ENCODE measurements around the gene STT3B. TPM values are rescaled to one million over a fixed set of nuclear protein-coding genes. Genes with fewer than 3 reads are reported as not detected.

The STT3B gene
- total RNA-seq, 1 experiment from 2014 or later = 105 TPM

- H3K27me3 ChIP-seq (ENCODE audit: control insufficient read depth, insufficient read depth, low read length) = no peaks in the 10 kb centered on the region
- intact Hi-C loops (cut with micrococcal nuclease; ENCODE audit: unreplicated experiment) = no loop called here
- no peak overlapping the region for H3K4me3 ChIP-seq (ENCODE audit: low read depth in 2 of 2, low read length in 2 of 2)
- CTCF ChIA-PET = no interaction called here
- H3K9me3 ChIP-seq (ENCODE audit: control insufficient read depth, insufficient read depth, low read depth, low read length) = peaks cover 11% of the 10 kb centered on the region; the same call in 1 of the 2 replicates
- H3K36me3 ChIP-seq (ENCODE audit: control insufficient read depth, insufficient read depth, low read length) = 0 out of 2 replicates have a peak, but pooled peaks cover 2% of the 10 kb centered on the region
- no peak overlapping the region for H3K27ac ChIP-seq (ENCODE audit: low read length)
- TF ChIP-seq, protein P1, sequence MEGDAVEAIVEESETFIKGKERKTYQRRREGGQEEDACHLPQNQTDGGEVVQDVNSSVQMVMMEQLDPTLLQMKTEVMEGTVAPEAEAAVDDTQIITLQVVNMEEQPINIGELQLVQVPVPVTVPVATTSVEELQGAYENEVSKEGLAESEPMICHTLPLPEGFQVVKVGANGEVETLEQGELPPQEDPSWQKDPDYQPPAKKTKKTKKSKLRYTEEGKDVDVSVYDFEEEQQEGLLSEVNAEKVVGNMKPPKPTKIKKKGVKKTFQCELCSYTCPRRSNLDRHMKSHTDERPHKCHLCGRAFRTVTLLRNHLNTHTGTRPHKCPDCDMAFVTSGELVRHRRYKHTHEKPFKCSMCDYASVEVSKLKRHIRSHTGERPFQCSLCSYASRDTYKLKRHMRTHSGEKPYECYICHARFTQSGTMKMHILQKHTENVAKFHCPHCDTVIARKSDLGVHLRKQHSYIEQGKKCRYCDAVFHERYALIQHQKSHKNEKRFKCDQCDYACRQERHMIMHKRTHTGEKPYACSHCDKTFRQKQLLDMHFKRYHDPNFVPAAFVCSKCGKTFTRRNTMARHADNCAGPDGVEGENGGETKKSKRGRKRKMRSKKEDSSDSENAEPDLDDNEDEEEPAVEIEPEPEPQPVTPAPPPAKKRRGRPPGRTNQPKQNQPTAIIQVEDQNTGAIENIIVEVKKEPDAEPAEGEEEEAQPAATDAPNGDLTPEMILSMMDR (IDR thresholded peaks at IDR 0.05) = no peak
- TF ChIP-seq POLR2AphosphoS5 (IDR thresholded peaks at IDR 0.05; ENCODE audit: low read depth, low read length) (no peak), TCF7L2 (IDR thresholded peaks at IDR 0.05; ENCODE audit: low read depth, low read length) (no peak), SIN3A (IDR thresholded peaks at IDR 0.05; ENCODE audit: borderline replicate concordance, insufficient read depth, low read depth, low read length) (no peak)
- TF ChIP-seq, protein P2, sequence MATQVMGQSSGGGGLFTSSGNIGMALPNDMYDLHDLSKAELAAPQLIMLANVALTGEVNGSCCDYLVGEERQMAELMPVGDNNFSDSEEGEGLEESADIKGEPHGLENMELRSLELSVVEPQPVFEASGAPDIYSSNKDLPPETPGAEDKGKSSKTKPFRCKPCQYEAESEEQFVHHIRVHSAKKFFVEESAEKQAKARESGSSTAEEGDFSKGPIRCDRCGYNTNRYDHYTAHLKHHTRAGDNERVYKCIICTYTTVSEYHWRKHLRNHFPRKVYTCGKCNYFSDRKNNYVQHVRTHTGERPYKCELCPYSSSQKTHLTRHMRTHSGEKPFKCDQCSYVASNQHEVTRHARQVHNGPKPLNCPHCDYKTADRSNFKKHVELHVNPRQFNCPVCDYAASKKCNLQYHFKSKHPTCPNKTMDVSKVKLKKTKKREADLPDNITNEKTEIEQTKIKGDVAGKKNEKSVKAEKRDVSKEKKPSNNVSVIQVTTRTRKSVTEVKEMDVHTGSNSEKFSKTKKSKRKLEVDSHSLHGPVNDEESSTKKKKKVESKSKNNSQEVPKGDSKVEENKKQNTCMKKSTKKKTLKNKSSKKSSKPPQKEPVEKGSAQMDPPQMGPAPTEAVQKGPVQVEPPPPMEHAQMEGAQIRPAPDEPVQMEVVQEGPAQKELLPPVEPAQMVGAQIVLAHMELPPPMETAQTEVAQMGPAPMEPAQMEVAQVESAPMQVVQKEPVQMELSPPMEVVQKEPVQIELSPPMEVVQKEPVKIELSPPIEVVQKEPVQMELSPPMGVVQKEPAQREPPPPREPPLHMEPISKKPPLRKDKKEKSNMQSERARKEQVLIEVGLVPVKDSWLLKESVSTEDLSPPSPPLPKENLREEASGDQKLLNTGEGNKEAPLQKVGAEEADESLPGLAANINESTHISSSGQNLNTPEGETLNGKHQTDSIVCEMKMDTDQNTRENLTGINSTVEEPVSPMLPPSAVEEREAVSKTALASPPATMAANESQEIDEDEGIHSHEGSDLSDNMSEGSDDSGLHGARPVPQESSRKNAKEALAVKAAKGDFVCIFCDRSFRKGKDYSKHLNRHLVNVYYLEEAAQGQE (IDR thresholded peaks at IDR 0.05; ENCODE audit: insufficient read depth in 1 of 2, low read depth in 2 of 2, low read length in 1 of 2) = no peak
- no TSS peak for BruUV-seq (replicated peaks)
- in situ Hi-C loops (cut with HindIII; ENCODE audit: low pct_unique_long_range_greater_than_20kb, low sequenced_read_pairs) = no loop called here
- ATAC-seq (no peak), DNase-seq (ENCODE audit: low read depth, low spot score) (no peak)
- POLR2A ChIA-PET = no interaction called here
- H3K4me1 ChIP-seq (ENCODE audit: control insufficient read depth, insufficient read depth, low read length) = no peaks in the 10 kb centered on the region
Measured at GRCh38 chr3:31592764-31593163, 60.0 kb downstream of the STT3B start.

GRCh38 chr3:31596176-31596575 is 63.5 kb downstream of the STT3B start:
- Histone ChIP-seq H3K4me1 (ENCODE audit: control insufficient read depth, insufficient read depth, low read length) (no peaks in the 10 kb centered on the region), H3K27me3 (ENCODE audit: control insufficient read depth, insufficient read depth, low read length) (no peaks in the 10 kb centered on the region), H3K36me3 (ENCODE audit: control insufficient read depth, insufficient read depth, low read length) (peaks cover 2% of the 10 kb centered on the region; the same call in 1 of the 2 replicates), H3K27ac (ENCODE audit: low read length) (no peak overlapping the region), H3K4me3 (ENCODE audit: low read depth in 2 of 2, low read length in 2 of 2) (no peak overlapping the region), H3K9me3 (ENCODE audit: control insufficient read depth, insufficient read depth, low read depth, low read length) (no peaks in the 10 kb centered on the region)
- no peak for DNase-seq (ENCODE audit: low read depth, low spot score)
- BruUV-seq (replicated peaks) = no TSS peak
- intact Hi-C loops (cut with micrococcal nuclease; ENCODE audit: unreplicated experiment) (no loop called here), in situ Hi-C loops (cut with HindIII; ENCODE audit: low pct_unique_long_range_greater_than_20kb, low sequenced_read_pairs) (no loop called here)
- CTCF ChIA-PET = no interaction called here
- POLR2A ChIA-PET = no interaction called here
- TF ChIP-seq, protein P1 (IDR thresholded peaks at IDR 0.05) = no peak
- TF ChIP-seq SIN3A (IDR thresholded peaks at IDR 0.05; ENCODE audit: borderline replicate concordance, insufficient read depth, low read depth, low read length) = no peak
- TF ChIP-seq POLR2AphosphoS5 (IDR thresholded peaks at IDR 0.05; ENCODE audit: low read depth, low read length) = no peak
- TF ChIP-seq, protein P2 (IDR thresholded peaks at IDR 0.05; ENCODE audit: insufficient read depth in 1 of 2, low read depth in 2 of 2, low read length in 1 of 2) = no peak
- TF ChIP-seq TCF7L2 (IDR thresholded peaks at IDR 0.05; ENCODE audit: low read depth, low read length) = no peak
- ATAC-seq = no peak

Data from Panc1 (cell line).